ENCODE measurements around the gene SUSD1. TPM values are rescaled to one million over a fixed set of nuclear protein-coding genes. Genes with fewer than 3 reads are reported as not detected.

SUSD1 gene
- total and polyA plus RNA-seq, 9 of the 15 experiments (the other 6 are each of a cell fraction or from before 2014, with no cell fraction given) = 10.9 to 44.4 (median 36.1) TPM

GRCh38 chr9:112072721-112073638 lies 102.1 kb downstream of the SUSD1 start (continued):
- TF ChIP-seq HMBOX1 (IDR thresholded peaks at IDR 0.05) (peak; percentile 72), CXXC5 (CRISPR knock-in tag; IDR thresholded peaks at IDR 0.05) (peak; percentile 67), HDAC2 (IDR thresholded peaks at IDR 0.05) (peak; percentile 47; the same call in 1 of the 2 replicates), KLF13 (tag; IDR thresholded peaks at IDR 0.05; ENCODE audit: borderline replicate concordance, low read depth) (peak; percentile 15; the same call in 1 of the 2 replicates), ETS2 (tag; IDR thresholded peaks at IDR 0.05; ENCODE audit: borderline replicate concordance, poor library complexity, severe bottlenecking) (no peak), RREB1 (CRISPR knock-in tag; IDR thresholded peaks at IDR 0.05) (0 out of 2 replicates have a peak, but pooled peaks have one; percentile 20), PKNOX1 (IDR thresholded peaks at IDR 0.05) (peak; percentile 46), GABPB1 (CRISPR knock-in tag; IDR thresholded peaks at IDR 0.05) (0 out of 2 replicates have a peak, but pooled peaks have one; percentile 22), ZBTB2 (IDR thresholded peaks at IDR 0.05) (peak; percentile 47; the same call in 1 of the 2 replicates), CREB1 (IDR thresholded peaks at IDR 0.05) (no peak), CREB1 (CRISPR knock-in tag; IDR thresholded peaks at IDR 0.05) (no peak), CTCFL (IDR thresholded peaks at IDR 0.05; ENCODE audit: borderline replicate concordance, insufficient read depth, low read depth, low read length, poor library complexity, severe bottlenecking) (no peak), NEUROD1 (IDR thresholded peaks at IDR 0.05; ENCODE audit: borderline replicate concordance, low read depth, low read length, partially characterized antibody) (peak; percentile 61), ZNF282 (CRISPR knock-in tag; IDR thresholded peaks at IDR 0.05) (no peak)

Data from K562 (cell line).